Measurements from ENCODE around the gene MYO1C. TPM values are rescaled to one million over a fixed set of nuclear protein-coding genes. Genes with fewer than 3 reads are reported as not detected.
"Not testable (repeated sequence)": the region's sequence is repeated elsewhere in the genome, so short reads cannot be mapped to it uniquely, and the experiment has no call there.

Gene MYO1C
- total and polyA plus RNA-seq, 2 of the 8 experiments (the other 6 are each of a cell fraction or from before 2014, with no cell fraction given): 40.1 to 78.6 TPM

- not testable (repeated sequence) for H3K14ac ChIP-seq (ENCODE audit: insufficient read length); H3K36me3 ChIP-seq (ENCODE audit: control insufficient read depth in 2 of 4, insufficient read depth in 4 of 4, low read length in 3 of 4)
- CTCF ChIA-PET (ENCODE audit: partially characterized antibody): interaction anchor here (0.5 to 1.1 kb wide), 5 partner anchors 13 to 151 kb away, joined by 3 read pairs; no protein-coding TSS in a partner anchor
Measured at GRCh38 chr17:1450261-1450660, 42.2 kb downstream of the MYO1C start.

More at GRCh38 chr17:1450261-1450660, 42.2 kb downstream of the MYO1C start:
- peaks cover 74 to 98% of the 10 kb centered on the region in 2 experiments for H3K79me2 ChIP-seq (ENCODE audit: control insufficient read depth in 1 of 2, insufficient read depth in 2 of 2, low read length in 2 of 2)
- not testable (repeated sequence) for FAIRE-seq; H4K8ac ChIP-seq (ENCODE audit: extremely low read depth, insufficient read depth, low read length); H3K4me3 ChIP-seq (ENCODE audit: extremely low read depth in 1 of 4, insufficient read depth in 2 of 4, low read depth in 3 of 4, low read length in 4 of 4); H3K23ac ChIP-seq (ENCODE audit: insufficient read length); H3K27me3 ChIP-seq (replicated peaks in 1 of 4; ENCODE audit: control insufficient read depth in 3 of 4, extremely low read depth in 1 of 4, insufficient read depth in 3 of 4, low read length in 3 of 4); H3K4me1 ChIP-seq (replicated peaks in 1 of 4; ENCODE audit: control insufficient read depth in 3 of 4, insufficient read depth in 4 of 4, low read length in 3 of 4); H2BK12ac ChIP-seq (ENCODE audit: low read depth, low read length); H3K27ac ChIP-seq (ENCODE audit: low read depth, low read length); H2BK20ac ChIP-seq (ENCODE audit: low read length); H3K79me1 ChIP-seq (ENCODE audit: low read depth, low read length); H4K5ac ChIP-seq (ENCODE audit: insufficient read length, low read depth, low read length); H3K9me3 ChIP-seq (ENCODE audit: insufficient read depth in 2 of 2, low read depth in 1 of 2, low read length in 1 of 2); H2BK5ac ChIP-seq (ENCODE audit: low read depth, low read length); H2BK120ac ChIP-seq (replicated peaks; ENCODE audit: low read depth, low read length); DNase-seq (ENCODE audit: low read depth in 1 of 2, low spot score in 2 of 2); H3K23me2 ChIP-seq (ENCODE audit: low read depth, low read length); H2AFZ ChIP-seq (ENCODE audit: low read length); H2BK15ac ChIP-seq (ENCODE audit: low read length); H4K91ac ChIP-seq (replicated peaks; ENCODE audit: insufficient read length, low read length); H3K18ac ChIP-seq (ENCODE audit: extremely low read depth, low read length); H3K4ac ChIP-seq (replicated peaks; ENCODE audit: insufficient read length, low read depth, low read length); H3K56ac ChIP-seq (replicated peaks; ENCODE audit: insufficient read length, low read depth, low read length); H3K4me2 ChIP-seq (ENCODE audit: insufficient read depth in 1 of 2, low read depth in 2 of 2, low read length in 2 of 2); H2AK5ac ChIP-seq (ENCODE audit: low read depth, low read length); H3K9ac ChIP-seq (replicated peaks in 1 of 4; ENCODE audit: extremely low read depth in 1 of 4, low read depth in 3 of 4, low read length in 3 of 4)
- POLR2A ChIA-PET (ENCODE audit: partially characterized antibody): interaction anchor here (0.6 to 2.1 kb wide), 14 partner anchors 10 to 54 kb away, joined by 3 to 7 read pairs (median 3); partner anchors contain the start of gene YWHAE
- H4K20me1 ChIP-seq (replicated peaks in 1 of 2; ENCODE audit: control insufficient read depth in 1 of 2, insufficient read depth in 2 of 2, low read length in 2 of 2): peaks cover 5 to 28% of the 10 kb centered on the region in 2 experiments
- 97% methylated on average over 21 of the region's 21 CpGs; no CpG with 5 or more reads in 1 of the 2 experiments for WGBS, 2 experiments (ENCODE audit: extremely low coverage in 1 of 2, insufficient coverage in 1 of 2, insufficient read length in 1 of 2, insufficient replicate concordance in 2 of 2, low coverage in 1 of 2, low lambda C conversion rate in 2 of 2, missing lambda C conversion rate in 1 of 2)
